22Rv1 (cell line): ENCODE measurements around the gene KIZ.

Experiments used
- CTCF ChIP-seq: fragments of 450-650 bp; IDR thresholded peaks from 2 replicates; pipeline ENCODE4 v1.5.1; 2017; ENCODE audit warnings: mild to moderate bottlenecking
- ZFX ChIP-seq: fragments of 450-650 bp; IDR thresholded peaks from 2 replicates; pipeline ENCODE4 v1.6.1; 2017; ENCODE audit warnings: antibody characterized with exemption, borderline replicate concordance

DNA sequence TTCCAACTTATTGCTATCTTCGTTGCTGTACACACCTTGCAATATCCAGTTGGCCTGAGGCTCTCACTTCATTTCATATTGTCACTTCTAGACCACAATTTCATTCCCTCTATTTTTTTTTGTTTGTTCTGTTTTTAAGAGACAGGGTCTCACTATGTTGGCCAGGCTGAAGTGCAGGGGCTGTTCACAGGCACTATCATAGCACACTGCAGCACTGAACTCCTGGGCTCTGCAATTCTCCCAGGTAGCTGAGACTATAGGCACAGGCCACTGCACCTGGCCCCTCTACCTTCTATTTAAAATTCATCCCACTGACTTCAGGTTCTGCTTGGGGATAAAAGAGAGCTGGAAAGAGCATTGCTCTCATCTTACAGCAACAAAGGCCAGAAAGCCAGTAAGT lies 15.1 kb upstream of the KIZ start:
- no peak for TF ChIP-seq CTCF
- no peak for TF ChIP-seq ZFX
